ENCODE data around the gene POU1F1.

- TF ChIP-seq CTCF (tag by site-specific recombination; IDR thresholded peaks at IDR 0.05) (no peak), ZBTB26 (tag by site-specific recombination; optimal IDR thresholded peaks at IDR 0.05) (no peak), HOXA7 (CRISPR knock-in tag; IDR thresholded peaks at IDR 0.05; ENCODE audit: borderline replicate concordance) (no peak), PRDM10 (tag by site-specific recombination; IDR thresholded peaks at IDR 0.05) (no peak), ZNF785 (tag by site-specific recombination; IDR thresholded peaks at IDR 0.05) (no peak), ZNF513 (tag by site-specific recombination; IDR thresholded peaks at IDR 0.05) (no peak)
Observed at GRCh38 chr3:87276484-87276883, at the start of gene POU1F1.

Measured in HEK293 (cell line).